ENCODE measurements around the gene CDH19. TPM values are rescaled to one million over a fixed set of nuclear protein-coding genes. Genes with fewer than 3 reads are reported as not detected.
"Not testable (repeated sequence)": the region's sequence is repeated elsewhere in the genome, so short reads cannot be mapped to it uniquely, and the experiment has no call there.

CDH19 gene
- total RNA-seq, 2 donors from 2014 or later = 2.5 to 5.4 TPM

DNA sequence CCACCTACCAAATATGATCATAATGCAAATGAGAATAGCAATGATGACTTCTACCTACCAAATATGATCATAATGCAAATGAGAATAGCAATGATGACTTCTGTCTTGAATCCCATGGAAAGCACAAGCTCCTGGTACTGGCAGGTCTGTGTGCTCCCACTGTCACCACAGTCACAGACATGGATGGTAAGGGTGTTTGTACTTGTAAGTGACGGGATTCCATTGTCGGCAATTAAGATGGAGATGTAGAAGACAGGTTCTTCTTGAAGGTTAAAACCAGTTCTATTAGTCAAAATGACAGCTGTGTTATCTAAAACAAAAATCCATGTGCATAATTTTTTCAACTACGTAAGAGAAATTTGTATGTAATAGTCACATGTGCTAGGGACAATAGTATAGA is 95.0 kb downstream of the CDH19 start:
- DNase-seq = no peak
- no peak for ATAC-seq
- intact Hi-C loops (cut with DNase I, micrococcal nuclease) = no loop called here

DNA sequence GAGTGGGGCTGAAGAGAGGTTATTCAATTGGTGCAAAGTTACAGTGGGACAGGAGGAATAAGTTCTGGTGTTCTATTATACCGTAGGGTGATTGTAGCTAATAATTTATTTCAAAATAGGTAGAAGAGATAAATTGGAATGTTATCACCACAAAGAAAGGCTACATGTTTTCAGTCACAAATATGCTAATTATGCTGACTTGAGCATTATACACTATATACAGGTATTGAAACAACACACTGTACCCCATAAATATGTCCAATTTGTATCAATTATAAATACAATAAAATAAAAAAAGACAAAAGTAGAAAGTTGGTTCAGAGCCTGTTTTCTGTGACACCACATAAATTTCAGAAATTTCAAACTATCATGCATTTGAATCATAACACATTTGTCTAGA is 97.7 kb downstream of the CDH19 start:
- ATAC-seq = no peak
- DNase-seq = no peak
- intact Hi-C loops (cut with DNase I, micrococcal nuclease) = no loop called here

DNA sequence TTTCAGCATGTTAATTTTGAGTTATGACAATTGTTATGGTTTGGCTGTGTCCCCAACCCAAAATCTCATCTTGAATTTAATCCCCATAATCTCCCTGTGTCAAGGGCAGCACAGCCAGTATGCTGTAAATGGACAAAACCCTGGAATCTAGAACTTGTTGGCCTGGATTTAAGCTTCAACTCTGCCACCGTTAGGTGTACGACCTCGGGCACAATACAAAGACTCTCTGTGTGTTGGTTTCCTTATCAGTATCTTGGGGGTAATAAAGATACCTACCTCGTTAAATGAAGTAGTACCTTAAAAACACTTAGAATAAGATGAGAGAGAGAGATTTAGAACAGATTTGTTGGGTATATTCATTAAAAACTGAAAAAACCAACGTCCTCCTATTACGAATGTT is 106.5 kb downstream of the CDH19 start:
- DNase-seq (no peak), ATAC-seq (peak; percentile 61)
- intact Hi-C loops (cut with DNase I, micrococcal nuclease) = no loop called here

DNA sequence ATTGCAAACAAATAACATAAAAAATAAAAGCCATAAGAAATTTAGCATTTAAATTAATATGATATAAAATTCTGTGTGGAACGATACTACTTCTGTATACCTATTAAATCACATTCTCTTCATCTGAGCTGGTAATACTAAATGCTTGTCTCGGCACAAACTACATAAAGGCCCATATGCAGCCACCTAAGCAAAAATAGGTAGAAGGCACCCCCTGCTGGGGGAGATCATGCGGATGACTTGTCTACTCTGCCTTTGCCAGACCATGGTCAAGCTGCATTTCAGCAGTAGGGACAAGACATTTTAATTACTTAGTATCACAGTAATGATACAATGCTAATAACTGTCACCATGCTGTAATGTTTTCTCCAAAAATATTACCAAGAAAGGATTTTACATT is 108.0 kb downstream of the CDH19 start:
- ATAC-seq (peak; percentile 68), DNase-seq (peak; percentile 25 to 56)
- intact Hi-C loops (cut with DNase I, micrococcal nuclease) = no loop called here

- intact Hi-C loops (cut with DNase I, micrococcal nuclease) = no loop called here
- DNase-seq (no peak), ATAC-seq (no peak)
Observed at GRCh38 chr18:66473882-66474281, 130.0 kb downstream of the CDH19 start.

- ATAC-seq; DNase-seq; intact Hi-C loops (cut with DNase I, micrococcal nuclease): not testable (repeated sequence)
Observed at GRCh38 chr18:66466184-66466583, 137.7 kb downstream of the CDH19 start.

- no peak for DNase-seq
- ATAC-seq = no peak
Observed at GRCh38 chr18:66461344-66461743, 142.5 kb downstream of the CDH19 start.

DNA sequence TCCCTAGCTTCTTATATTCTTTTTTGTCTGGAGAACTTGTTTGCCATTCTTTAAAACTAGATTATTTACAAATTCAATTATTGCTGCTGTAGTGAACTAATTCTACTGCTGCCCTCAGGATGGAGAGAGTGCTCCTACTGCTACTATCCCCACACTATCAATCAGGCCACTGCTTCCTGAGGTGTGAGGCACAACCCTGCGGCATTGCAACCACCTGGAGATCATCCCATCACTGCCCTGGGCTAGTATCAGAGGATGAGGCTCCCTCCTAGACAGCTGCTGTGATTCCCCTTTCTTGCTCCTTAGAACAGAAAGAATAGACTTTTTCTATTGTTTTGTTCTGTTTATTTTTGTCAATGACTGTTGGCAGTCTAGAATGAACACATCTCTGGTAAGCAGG is 146.6 kb downstream of the CDH19 start:
- intact Hi-C loops (cut with DNase I, micrococcal nuclease) = loop anchor here in 1 of 2 donors (10.0 kb wide), 1 partner anchor 58 kb away; no protein-coding TSS in a partner anchor
- ATAC-seq (no peak), DNase-seq (no peak)

More at GRCh38 chr18:66461344-66461743, 142.5 kb downstream of the CDH19 start:
- intact Hi-C loops (cut with DNase I, micrococcal nuclease) = no loop called here
